ENCODE results near the gene TBC1D22A.

DNA sequence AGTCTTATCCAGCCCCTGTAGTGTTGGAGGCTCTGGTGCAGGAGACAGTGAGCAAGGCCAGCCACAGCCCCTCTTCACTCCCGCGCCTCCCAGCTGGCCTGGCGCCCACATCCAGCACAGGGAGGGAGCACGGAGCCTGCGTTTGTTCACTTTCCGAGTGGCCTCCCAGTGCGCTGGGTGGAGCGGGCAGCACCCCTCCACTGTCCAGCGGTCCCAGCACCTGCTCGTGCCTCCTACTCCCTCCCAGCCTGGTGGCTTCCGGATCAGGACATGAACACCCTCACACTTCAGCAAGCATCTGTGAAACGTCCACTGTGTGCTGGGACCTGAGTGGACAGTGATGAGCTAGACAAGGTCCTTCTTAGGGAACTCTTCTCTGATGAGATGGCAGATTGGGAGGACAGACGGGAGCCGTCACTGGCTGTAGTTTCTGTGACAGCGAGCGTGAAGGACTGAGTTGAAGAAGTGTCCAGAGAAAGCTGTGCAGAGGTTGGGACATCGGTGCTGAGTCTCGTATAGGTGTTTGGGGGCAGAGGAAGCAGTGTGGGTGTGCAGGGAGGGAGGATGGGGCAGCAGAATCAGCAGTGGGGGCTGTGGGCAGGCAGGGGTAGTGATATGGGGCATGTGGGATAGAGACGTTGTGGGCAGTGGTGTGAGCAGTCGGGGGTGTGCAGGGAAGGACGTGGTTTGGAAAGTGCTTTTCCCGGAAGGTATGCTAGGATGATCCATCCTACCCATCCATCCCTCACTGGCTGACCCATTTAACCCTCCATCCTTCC is 256.8 kb downstream of the TBC1D22A start:
- TF ChIP-seq, protein P1, sequence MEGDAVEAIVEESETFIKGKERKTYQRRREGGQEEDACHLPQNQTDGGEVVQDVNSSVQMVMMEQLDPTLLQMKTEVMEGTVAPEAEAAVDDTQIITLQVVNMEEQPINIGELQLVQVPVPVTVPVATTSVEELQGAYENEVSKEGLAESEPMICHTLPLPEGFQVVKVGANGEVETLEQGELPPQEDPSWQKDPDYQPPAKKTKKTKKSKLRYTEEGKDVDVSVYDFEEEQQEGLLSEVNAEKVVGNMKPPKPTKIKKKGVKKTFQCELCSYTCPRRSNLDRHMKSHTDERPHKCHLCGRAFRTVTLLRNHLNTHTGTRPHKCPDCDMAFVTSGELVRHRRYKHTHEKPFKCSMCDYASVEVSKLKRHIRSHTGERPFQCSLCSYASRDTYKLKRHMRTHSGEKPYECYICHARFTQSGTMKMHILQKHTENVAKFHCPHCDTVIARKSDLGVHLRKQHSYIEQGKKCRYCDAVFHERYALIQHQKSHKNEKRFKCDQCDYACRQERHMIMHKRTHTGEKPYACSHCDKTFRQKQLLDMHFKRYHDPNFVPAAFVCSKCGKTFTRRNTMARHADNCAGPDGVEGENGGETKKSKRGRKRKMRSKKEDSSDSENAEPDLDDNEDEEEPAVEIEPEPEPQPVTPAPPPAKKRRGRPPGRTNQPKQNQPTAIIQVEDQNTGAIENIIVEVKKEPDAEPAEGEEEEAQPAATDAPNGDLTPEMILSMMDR (conservative IDR thresholded peaks at IDR 0.05; ENCODE audit: low read depth, low read length), result no peak
- no peak for TF ChIP-seq EZH2 (IDR thresholded peaks at IDR 0.05; ENCODE audit: low read length, unreplicated experiment)
- no peak for TF ChIP-seq EZH2phosphoT487 (IDR thresholded peaks at IDR 0.05; ENCODE audit: borderline replicate concordance, low read length)

All from PC-3 (cell line).